Endothelial cell of umbilical vein (primary cell): ENCODE results near the gene CCNB1IP1.

Source experiments
- EZH2 ChIP-seq: IDR thresholded peaks from 2 replicates; pipeline ENCODE4 v1.6.1; 2012; ENCODE audit warnings: borderline replicate concordance, low read depth, mild to moderate bottlenecking, moderate library complexity, low read length, inconsistent platforms; ENCODE audit not compliant: severe bottlenecking
- FOS ChIP-seq: IDR thresholded peaks from 2 replicates; pipeline ENCODE4 v1.6.1; 2011; ENCODE audit warnings: mild to moderate bottlenecking, low read length, moderate library complexity, borderline replicate concordance; ENCODE audit not compliant: insufficient read depth
- JUN ChIP-seq: IDR thresholded peaks from 2 replicates; pipeline ENCODE4 v1.6.1; 2011; ENCODE audit warnings: borderline replicate concordance, low read depth; ENCODE audit not compliant: insufficient read length, insufficient read depth
- POLR2A ChIP-seq: IDR thresholded peaks from 2 replicates; pipeline ENCODE4 v1.6.1; 2012; ENCODE audit warnings: low read depth, mild to moderate bottlenecking, control low read depth, low read length
- POLR2AphosphoS5 ChIP-seq: IDR thresholded peaks from 2 replicates; pipeline ENCODE4 v1.6.1; 2012; ENCODE audit warnings: low read depth, mild to moderate bottlenecking, control low read depth, low read length, moderate library complexity; ENCODE audit not compliant: insufficient read depth
- TF ChIP-seq, protein P1 (sequence below), 2 donors: IDR thresholded peaks; 1 replicate in 1 of 2; 2 replicates in 1 of 2; pipeline ENCODE4 v1.5.1; 2011; ENCODE audit warnings: low read length in 2 of 2, mild to moderate bottlenecking in 2 of 2, moderate library complexity in 2 of 2, control low read depth in 1 of 2, inconsistent platforms in 1 of 2, low read depth in 1 of 2; ENCODE audit not compliant: insufficient read depth in 1 of 2; ENCODE audit errors: extremely low read depth in 1 of 2
- TF ChIP-seq, protein P2 (sequence below): IDR thresholded peaks from 2 replicates; pipeline ENCODE4 v1.6.1; 2011; ENCODE audit not compliant: insufficient read depth, insufficient read length

DNA sequence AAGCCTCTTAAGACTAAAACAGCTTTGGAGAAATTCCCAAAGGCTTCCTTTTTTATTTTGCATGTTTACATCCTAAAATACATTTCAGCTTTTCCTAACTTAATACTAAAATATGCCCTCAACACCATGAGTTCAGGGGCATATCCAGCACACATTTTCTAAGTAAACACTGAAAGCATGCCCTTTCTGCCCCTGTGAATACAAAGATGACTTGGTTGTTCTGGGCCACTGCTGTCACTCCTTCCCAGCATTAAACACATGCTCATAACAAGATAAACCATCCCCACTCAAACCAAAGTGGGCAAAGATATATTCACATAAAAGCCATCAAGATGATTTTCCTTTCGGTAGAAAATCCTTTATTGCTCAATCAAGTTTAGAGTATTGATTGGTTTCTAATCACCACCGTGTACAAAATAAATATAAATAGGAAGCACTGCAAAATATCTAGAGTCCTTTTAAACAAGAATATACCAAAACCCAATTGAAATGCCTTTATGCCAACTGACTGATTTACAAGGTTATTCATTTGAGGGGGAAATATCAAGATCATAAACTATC lies 1.9 kb downstream of the CCNB1IP1 start:
- TF ChIP-seq, protein P1, sequence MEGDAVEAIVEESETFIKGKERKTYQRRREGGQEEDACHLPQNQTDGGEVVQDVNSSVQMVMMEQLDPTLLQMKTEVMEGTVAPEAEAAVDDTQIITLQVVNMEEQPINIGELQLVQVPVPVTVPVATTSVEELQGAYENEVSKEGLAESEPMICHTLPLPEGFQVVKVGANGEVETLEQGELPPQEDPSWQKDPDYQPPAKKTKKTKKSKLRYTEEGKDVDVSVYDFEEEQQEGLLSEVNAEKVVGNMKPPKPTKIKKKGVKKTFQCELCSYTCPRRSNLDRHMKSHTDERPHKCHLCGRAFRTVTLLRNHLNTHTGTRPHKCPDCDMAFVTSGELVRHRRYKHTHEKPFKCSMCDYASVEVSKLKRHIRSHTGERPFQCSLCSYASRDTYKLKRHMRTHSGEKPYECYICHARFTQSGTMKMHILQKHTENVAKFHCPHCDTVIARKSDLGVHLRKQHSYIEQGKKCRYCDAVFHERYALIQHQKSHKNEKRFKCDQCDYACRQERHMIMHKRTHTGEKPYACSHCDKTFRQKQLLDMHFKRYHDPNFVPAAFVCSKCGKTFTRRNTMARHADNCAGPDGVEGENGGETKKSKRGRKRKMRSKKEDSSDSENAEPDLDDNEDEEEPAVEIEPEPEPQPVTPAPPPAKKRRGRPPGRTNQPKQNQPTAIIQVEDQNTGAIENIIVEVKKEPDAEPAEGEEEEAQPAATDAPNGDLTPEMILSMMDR (IDR thresholded peaks at IDR 0.05; ENCODE audit: extremely low read depth in 1 of 2, insufficient read depth in 1 of 2, low read depth in 1 of 2, low read length in 2 of 2), result no peak
- TF ChIP-seq EZH2 (no peak), POLR2A (no peak), POLR2AphosphoS5 (no peak), JUN (no peak), FOS (no peak)
- TF ChIP-seq, protein P2, sequence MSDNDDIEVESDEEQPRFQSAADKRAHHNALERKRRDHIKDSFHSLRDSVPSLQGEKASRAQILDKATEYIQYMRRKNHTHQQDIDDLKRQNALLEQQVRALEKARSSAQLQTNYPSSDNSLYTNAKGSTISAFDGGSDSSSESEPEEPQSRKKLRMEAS, result no peak
